K562 (cell line): ENCODE data around the gene CTRB1. TPM values are rescaled to one million over a fixed set of nuclear protein-coding genes. Genes with fewer than 3 reads are reported as not detected.
A peak's percentile ranks its signal among the peaks of the same experiment; 100 is the strongest.

ENCODE experiments used
- CBX5 ChIP-seq: IDR thresholded peaks from 2 replicates; pipeline ENCODE4 v1.6.1; 2014; ENCODE audit warnings: low read depth, borderline replicate concordance
- CREB1 ChIP-seq, 2 experiments: sonication (generic) in 1 of 2; formaldehyde crosslinking in 1 of 2; IDR thresholded peaks; 2 replicates each; pipeline versions ENCODE4 v1.6.1 to v1.8.0; 2012 to 2022; ENCODE audit warnings: inconsistent platforms in 1 of 2, mild to moderate bottlenecking in 1 of 2, missing genetic modification reagents in 1 of 2, moderate library complexity in 1 of 2
- HDGF ChIP-seq: fragments of 450-650 bp; IDR thresholded peaks from 2 replicates; pipeline ENCODE4 v1.6.1; 2016
- IFI16 ChIP-seq: fragments of 250-450 bp; sonication (Bioruptor Pico); IDR thresholded peaks from 2 replicates; pipeline ENCODE4 v2.1.2; 2022; ENCODE audit warnings: mild to moderate bottlenecking, inconsistent platforms
- KAT7 ChIP-seq: sonication (generic); formaldehyde crosslinking; IDR thresholded peaks from 2 replicates; pipeline ENCODE4 v1.8.0; 2022; ENCODE audit warnings: missing genetic modification reagents, mild to moderate bottlenecking, borderline replicate concordance
- MEIS2 ChIP-seq: fragments of 450-650 bp; IDR thresholded peaks from 2 replicates; pipeline ENCODE4 v1.6.1; 2014; ENCODE audit warnings: mild to moderate bottlenecking; ENCODE audit not compliant: partially characterized antibody
- NUFIP1 ChIP-seq: fragments of 450-650 bp; IDR thresholded peaks from 2 replicates; pipeline ENCODE4 v1.6.1; 2018; ENCODE audit not compliant: partially characterized antibody
- RBM22 ChIP-seq: fragments of 200-400 bp; formaldehyde crosslinking; IDR thresholded peaks from 2 replicates; pipeline ENCODE4 v1.6.1; 2018; ENCODE audit warnings: low read length, low read depth; ENCODE audit not compliant: poor library complexity, severe bottlenecking
- TBL1XR1 ChIP-seq, 2 experiments: IDR thresholded peaks; 2 replicates each; pipeline ENCODE4 v1.6.1; 2012; ENCODE audit warnings: improper control_type of control experiment in 2 of 2, low read length in 2 of 2, mild to moderate bottlenecking in 1 of 2
- TCF7L2 ChIP-seq: fragments of 150-350 bp; IDR thresholded peaks from 2 replicates; pipeline ENCODE4 v1.6.1; 2016; ENCODE audit warnings: low read depth, mild to moderate bottlenecking, low read length, moderate library complexity
- THRA ChIP-seq: fragments of 450-650 bp; IDR thresholded peaks from 2 replicates; pipeline ENCODE4 v1.6.1; 2017; ENCODE audit warnings: mild to moderate bottlenecking, moderate library complexity
- ZHX1 ChIP-seq: fragments of 150-350 bp; conservative IDR thresholded peaks from 2 replicates; pipeline ENCODE4 v1.6.1; 2014; ENCODE audit warnings: low read length
- ZNF274 ChIP-seq: IDR thresholded peaks from 2 replicates; pipeline ENCODE4 v1.6.1; 2011; ENCODE audit warnings: low read depth, mild to moderate bottlenecking, low read length, moderate library complexity, borderline replicate concordance
- ZNF408 ChIP-seq: fragments of 250-450 bp; sonication (Bioruptor Pico); IDR thresholded peaks from 2 replicates; pipeline ENCODE4 v1.4.0; 2020; ENCODE audit warnings: low read depth, mild to moderate bottlenecking, moderate library complexity
- ZNF444 ChIP-seq: fragments of 250-450 bp; sonication (Bioruptor Pico); IDR thresholded peaks from 2 replicates; pipeline ENCODE4 v1.4.0; 2020; ENCODE audit warnings: mild to moderate bottlenecking, moderate library complexity
- ZNF668 ChIP-seq: fragments of 250-450 bp; sonication (Bioruptor Pico); IDR thresholded peaks from 2 replicates; pipeline ENCODE4 v1.8.0; 2022; ENCODE audit warnings: mild to moderate bottlenecking, inconsistent platforms
- ZNF785 ChIP-seq: fragments of 250-450 bp; sonication (Bioruptor Pico); IDR thresholded peaks from 2 replicates; pipeline ENCODE4 v1.4.0; 2020; ENCODE audit warnings: mild to moderate bottlenecking
- polyA plus RNA-seq, 8 experiments: library from polyadenylated mRNA; depleted of rRNA in 4 of 8; stranded (reverse) in 5 of 8; unstranded in 3 of 8; fragments of >200 nt; fragmentation: Nextera tagmentation in 2 of 8; fragmentation: Illumina TruSeq in 1 of 8; extraction: Ambion mirVana in 2 of 8; extraction: Trizol in 1 of 8; gene quantifications; 2 replicates each; pipeline versions ENCODE4 v1.2.1 to v1.2.3, GENCODE V29; 2011 to 2014; ENCODE audit warnings: inconsistent platforms in 1 of 8, missing spikeins in 1 of 8
- total RNA-seq, 7 experiments: library from RNA; depleted of rRNA in 6 of 7; stranded (reverse); fragments of >200 nt in 6 of 7; fragmentation: Illumina TruSeq in 2 of 7; extraction: Trizol in 2 of 7; gene quantifications; 2 replicates each; pipeline versions ENCODE4 v1.2.1 to v1.2.3, GENCODE V29; 2011 to 2021; ENCODE audit warnings: low replicate concordance in 1 of 7

The CTRB1 gene
- total and polyA plus RNA-seq, 9 of the 15 experiments (the other 6 are each of a cell fraction or from before 2014, with no cell fraction given) = 2.3 TPM; not detected in 8

- TF ChIP-seq THRA (no peak), TBL1XR1 (IDR thresholded peaks at IDR 0.05; ENCODE audit: low read length in 2 of 2) (no peak), MEIS2 (no peak), ZNF408 (no peak), CBX5 (no peak), ZNF274 (no peak), NUFIP1 (no peak), KAT7 (CRISPR knock-in tag) (0 out of 2 replicates have a peak, but pooled peaks have one; percentile 57), ZNF444 (CRISPR knock-in tag) (no peak), CREB1 (IDR thresholded peaks at IDR 0.05) (no peak), CREB1 (CRISPR knock-in tag; IDR thresholded peaks at IDR 0.05) (no peak), TCF7L2 (no peak), ZHX1 (no peak), HDGF (no peak), IFI16 (no peak), ZNF668 (CRISPR knock-in tag) (no peak), ZNF785 (no peak), RBM22 (no peak)
- TF ChIP-seq, all 486 proteins: peak for 16
These were observed 32.1 kb downstream of the CTRB1 start (continued) for GRCh38 chr16:75250809-75251279.
